OCI-LY3 (cell line): ENCODE data around the gene PFDN5.
A peak's percentile ranks its signal among the peaks of the same experiment; 100 is the strongest.

Experiments used
- H2AFZ ChIP-seq: fragments of 200-600, 300-600 bp; shearing (Covaris generic); 2 replicates; pipeline ENCODE4 v1.6.0; 2014; ENCODE audit warnings: antibody characterized with exemption, low read depth, low read length
- H3K27ac ChIP-seq: fragments of 200-600, 300-600 bp; sonication (generic); 2 replicates; pipeline ENCODE4 v1.5.1; 2014; ENCODE audit warnings: mild to moderate bottlenecking, low read length, moderate library complexity, mixed read lengths
- H3K27me3 ChIP-seq: fragments of 200-600, 300-600 bp; sonication (generic); 2 replicates; pipeline ENCODE4 v1.6.1; 2014; ENCODE audit warnings: low read depth, low read length, mixed read lengths
- H3K36me3 ChIP-seq: fragments of 200-600, 300-600 bp; sonication (generic); replicated peaks from 2 replicates; pipeline ENCODE3; 2014; ENCODE audit warnings: low read depth, low read length, mixed read lengths
- H3K4me1 ChIP-seq: fragments of 300-600, 200-600 bp; sonication (generic); 2 replicates; pipeline ENCODE4 v1.6.1; 2014; ENCODE audit warnings: low read length, mixed read lengths
- H3K4me2 ChIP-seq: fragments of 200-600, 300-600 bp; sonication (generic); 2 replicates; pipeline ENCODE4 v1.6.1; 2014; ENCODE audit warnings: low read length, mixed read lengths
- H3K4me3 ChIP-seq: fragments of 300-600, 200-600 bp; sonication (generic); 2 replicates; pipeline ENCODE4 v1.5.1; 2014; ENCODE audit warnings: antibody characterized with exemption, mild to moderate bottlenecking, low read length, moderate library complexity
- H3K79me2 ChIP-seq: fragments of 300-600, 200-600 bp; shearing (Covaris generic); 2 replicates; pipeline ENCODE4 v1.6.1; 2014; ENCODE audit warnings: mild to moderate bottlenecking, low read length, mixed read lengths
- H3K9ac ChIP-seq: fragments of 300-600, 200-600 bp; shearing (Covaris generic); 2 replicates; pipeline ENCODE4 v1.6.0; 2014; ENCODE audit warnings: mild to moderate bottlenecking, low read length, moderate library complexity
- H3K9me3 ChIP-seq: fragments of 200-600, 300-600 bp; shearing (Covaris generic); 2 replicates; pipeline ENCODE4 v1.6.1; 2014; ENCODE audit warnings: low read length, mixed read lengths; ENCODE audit not compliant: insufficient read depth
- H4K20me1 ChIP-seq: fragments of 200-600, 300-600 bp; sonication (generic); 2 replicates; pipeline ENCODE4 v1.6.1; 2016; ENCODE audit warnings: low read length, mixed read lengths; ENCODE audit not compliant: insufficient read depth
- EZH2phosphoT487 ChIP-seq: fragments of 200-600 bp; shearing (Covaris generic); IDR thresholded peaks from 2 replicates; pipeline ENCODE4 v1.6.1; 2018; ENCODE audit warnings: antibody characterized with exemption, mixed run types, low read depth
- TF ChIP-seq, protein P1 (sequence below): fragments of 200-600, 300-600 bp; sonication (generic); IDR thresholded peaks from 2 replicates; pipeline ENCODE4 v1.5.1; 2014; ENCODE audit warnings: antibody characterized with exemption, low read length, low read depth

Gene PFDN5

DNA sequence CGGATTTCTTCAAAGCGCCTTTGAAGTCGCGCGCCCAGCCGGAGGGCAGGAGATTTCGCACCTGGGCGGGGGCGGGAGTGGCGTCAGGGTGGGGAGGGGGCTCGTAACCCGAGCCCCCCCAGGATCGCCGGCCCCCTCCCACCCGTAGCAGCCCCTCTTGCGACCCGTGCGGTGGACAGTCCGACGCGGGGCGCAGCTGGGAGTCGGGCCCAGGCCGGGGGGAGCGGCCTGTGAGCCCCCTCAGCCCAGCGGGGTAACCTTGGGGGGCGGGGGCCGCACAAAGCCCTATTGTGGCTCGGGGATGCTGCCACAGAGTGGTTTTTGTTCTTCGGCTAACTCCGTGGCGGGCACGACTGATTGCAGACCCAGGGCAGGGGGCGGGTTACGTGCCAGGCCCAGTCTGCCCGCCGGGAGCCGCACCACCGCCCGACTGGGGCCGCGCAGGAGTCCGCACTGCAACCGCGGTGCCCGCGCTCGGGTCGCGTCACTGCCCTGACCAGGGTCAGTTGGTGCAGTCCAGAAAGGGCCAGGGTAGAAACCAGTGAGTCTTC lies 30.2 kb downstream of the PFDN5 start:
- H3K9ac ChIP-seq = peak overlapping the region; percentile 94
- TF ChIP-seq EZH2phosphoT487 = no peak
- TF ChIP-seq, protein P1, sequence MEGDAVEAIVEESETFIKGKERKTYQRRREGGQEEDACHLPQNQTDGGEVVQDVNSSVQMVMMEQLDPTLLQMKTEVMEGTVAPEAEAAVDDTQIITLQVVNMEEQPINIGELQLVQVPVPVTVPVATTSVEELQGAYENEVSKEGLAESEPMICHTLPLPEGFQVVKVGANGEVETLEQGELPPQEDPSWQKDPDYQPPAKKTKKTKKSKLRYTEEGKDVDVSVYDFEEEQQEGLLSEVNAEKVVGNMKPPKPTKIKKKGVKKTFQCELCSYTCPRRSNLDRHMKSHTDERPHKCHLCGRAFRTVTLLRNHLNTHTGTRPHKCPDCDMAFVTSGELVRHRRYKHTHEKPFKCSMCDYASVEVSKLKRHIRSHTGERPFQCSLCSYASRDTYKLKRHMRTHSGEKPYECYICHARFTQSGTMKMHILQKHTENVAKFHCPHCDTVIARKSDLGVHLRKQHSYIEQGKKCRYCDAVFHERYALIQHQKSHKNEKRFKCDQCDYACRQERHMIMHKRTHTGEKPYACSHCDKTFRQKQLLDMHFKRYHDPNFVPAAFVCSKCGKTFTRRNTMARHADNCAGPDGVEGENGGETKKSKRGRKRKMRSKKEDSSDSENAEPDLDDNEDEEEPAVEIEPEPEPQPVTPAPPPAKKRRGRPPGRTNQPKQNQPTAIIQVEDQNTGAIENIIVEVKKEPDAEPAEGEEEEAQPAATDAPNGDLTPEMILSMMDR = no peak
- peak overlapping the region; percentile 86 for H3K4me3 ChIP-seq
- peaks cover 19% of the 10 kb centered on the region for H3K27me3 ChIP-seq
- no peak overlapping the region for H2AFZ ChIP-seq
- no peaks in the 10 kb centered on the region for H3K9me3 ChIP-seq
- H4K20me1 ChIP-seq = no peaks in the 10 kb centered on the region
- H3K4me1 ChIP-seq = peaks cover 21% of the 10 kb centered on the region
- peaks cover 4% of the 10 kb centered on the region for H3K79me2 ChIP-seq
- peak overlapping the region; percentile 73 for H3K4me2 ChIP-seq
- H3K27ac ChIP-seq = peak overlapping the region; percentile 75
- no peaks in the 10 kb centered on the region for H3K36me3 ChIP-seq

DNA sequence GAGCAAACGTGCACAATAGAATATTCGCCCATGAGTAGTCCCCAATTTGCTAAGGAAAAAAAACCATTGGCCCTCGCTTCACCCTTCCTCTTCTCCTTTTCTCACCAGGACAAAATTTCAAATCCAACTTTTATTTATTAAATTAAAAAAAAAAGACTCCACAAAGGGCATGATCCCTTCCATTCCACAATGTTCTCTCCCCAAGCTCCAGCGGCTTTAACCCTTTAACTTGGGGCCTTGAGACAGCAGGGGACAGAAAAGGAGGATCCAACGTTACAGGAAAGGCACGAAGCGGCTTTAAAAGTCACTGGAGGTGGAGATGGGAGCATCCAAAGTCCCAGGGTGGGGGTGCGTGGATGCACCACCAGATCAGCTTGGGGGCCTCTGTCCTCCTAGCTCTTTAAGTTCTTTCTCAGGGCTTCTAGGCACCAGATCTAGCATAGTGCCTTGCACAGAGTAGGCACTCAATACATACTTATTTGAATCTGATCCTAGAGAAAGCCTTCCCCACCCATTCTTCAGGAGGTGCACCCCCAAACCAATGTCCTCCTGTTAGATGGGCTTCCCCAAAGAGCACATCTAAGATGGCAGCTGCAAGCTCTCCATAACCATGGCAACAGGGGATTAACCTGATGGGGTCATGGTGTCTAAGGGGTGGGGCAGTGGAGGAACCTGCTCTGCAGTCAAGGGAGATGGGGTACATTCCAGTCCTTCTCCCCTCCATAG lies 31.3 kb downstream of the PFDN5 start:
- H4K20me1 ChIP-seq = no peaks in the 10 kb centered on the region
- H3K4me1 ChIP-seq = peaks cover 18% of the 10 kb centered on the region
- no peaks in the 10 kb centered on the region for H3K36me3 ChIP-seq
- H3K27me3 ChIP-seq = peaks cover 23% of the 10 kb centered on the region
- H2AFZ ChIP-seq = no peak overlapping the region
- peak overlapping the region; percentile 73 for H3K4me2 ChIP-seq
- no peaks in the 10 kb centered on the region for H3K79me2 ChIP-seq
- peak overlapping the region; percentile 86 for H3K4me3 ChIP-seq
- H3K9ac ChIP-seq = no peak overlapping the region
- TF ChIP-seq EZH2phosphoT487 = no peak
- TF ChIP-seq, protein P1 = no peak
- no peaks in the 10 kb centered on the region for H3K9me3 ChIP-seq
- no peak overlapping the region for H3K27ac ChIP-seq

DNA sequence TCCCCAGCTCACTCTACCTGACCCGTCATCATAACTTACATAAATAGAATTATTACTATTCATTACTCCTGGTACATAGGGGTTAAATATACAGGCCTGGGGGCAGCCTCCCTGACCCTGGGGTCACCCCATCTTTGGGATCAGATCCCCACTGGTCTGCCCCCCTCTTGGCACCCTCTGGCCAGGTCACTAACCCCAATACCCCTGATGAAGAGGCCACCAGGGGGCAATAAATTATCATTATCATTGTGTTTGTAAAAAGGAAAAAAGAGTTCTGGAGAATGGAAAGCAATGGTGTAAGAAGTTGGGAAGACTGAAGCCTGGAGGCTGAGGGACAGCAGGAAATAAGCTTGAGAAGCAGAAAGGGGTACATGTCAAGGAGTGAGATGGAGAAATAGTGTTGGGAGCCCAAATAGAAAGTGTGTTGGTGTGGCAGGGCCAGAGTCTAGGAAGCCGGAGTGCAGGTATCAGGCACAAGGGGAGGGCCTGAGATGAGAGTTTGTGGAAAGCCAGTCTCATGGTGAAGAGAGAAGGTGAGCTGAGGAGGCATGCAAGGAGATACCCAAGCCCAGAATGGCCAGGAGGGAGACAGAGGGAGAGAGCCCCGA lies 32.2 kb downstream of the PFDN5 start:
- Histone ChIP-seq H3K4me2 (no peak overlapping the region), H3K4me3 (no peak overlapping the region), H3K9me3 (no peaks in the 10 kb centered on the region), H3K36me3 (no peaks in the 10 kb centered on the region), H3K27me3 (peaks cover 23% of the 10 kb centered on the region), H3K9ac (no peak overlapping the region), H2AFZ (no peak overlapping the region), H3K4me1 (peaks cover 15% of the 10 kb centered on the region), H4K20me1 (no peaks in the 10 kb centered on the region), H3K27ac (no peak overlapping the region), H3K79me2 (no peaks in the 10 kb centered on the region)
- TF ChIP-seq, protein P1 = peak; percentile 52
- TF ChIP-seq EZH2phosphoT487 = no peak

GRCh38 chr12:53328043-53328435 lies 32.7 kb downstream of the PFDN5 start:
- Histone ChIP-seq H3K4me3 (no peak overlapping the region), H3K9ac (no peak overlapping the region), H2AFZ (no peak overlapping the region), H3K4me2 (no peak overlapping the region), H3K4me1 (peaks cover 15% of the 10 kb centered on the region), H3K27me3 (peaks cover 23% of the 10 kb centered on the region), H3K36me3 (no peaks in the 10 kb centered on the region), H3K79me2 (no peaks in the 10 kb centered on the region), H3K27ac (no peak overlapping the region), H4K20me1 (no peaks in the 10 kb centered on the region), H3K9me3 (no peaks in the 10 kb centered on the region)
- TF ChIP-seq, protein P1 = no peak
- TF ChIP-seq EZH2phosphoT487 = no peak
